Brain microvascular endothelial cell (primary cell): ENCODE data around the gene COL4A4.

ENCODE experiments used
- DNase-seq: peaks from one replicate; pipeline ENCODE4 v3.0.0-alpha.2; 2020
- H3K27ac ChIP-seq: fragments of 250-450 bp; sonication (Bioruptor Pico); 2 replicates; pipeline ENCODE4 v1.5.1; 2020; ENCODE audit warnings: mild to moderate bottlenecking, moderate library complexity
- H3K27me3 ChIP-seq: fragments of 250-450 bp; sonication (Bioruptor Pico); replicated peaks from 2 replicates; pipeline ENCODE4 v1.5.1; 2020; ENCODE audit warnings: mild to moderate bottlenecking
- H3K36me3 ChIP-seq: fragments of 250-450 bp; sonication (Bioruptor Pico); replicated peaks from 2 replicates; pipeline ENCODE4 v1.5.1; 2020; ENCODE audit warnings: mild to moderate bottlenecking
- H3K4me3 ChIP-seq: 2 replicates; pipeline ENCODE4 v1.5.1; 2011; ENCODE audit warnings: low read depth, mild to moderate bottlenecking, control low read depth, low read length, moderate library complexity
- CTCF ChIP-seq: IDR thresholded peaks from 2 replicates; pipeline ENCODE4 v1.5.1; 2011; ENCODE audit warnings: low read depth, mild to moderate bottlenecking, moderate library complexity, low read length, control low read depth, inconsistent platforms; ENCODE audit errors: missing control alignments
- in situ Hi-C: cut with HindIII; loops from 2 replicates; pipeline ENCODE4 v1.10.0; 2017; ENCODE audit warnings: low sequenced_read_pairs, low pct_ligation_motif_present

Gene COL4A4

DNA sequence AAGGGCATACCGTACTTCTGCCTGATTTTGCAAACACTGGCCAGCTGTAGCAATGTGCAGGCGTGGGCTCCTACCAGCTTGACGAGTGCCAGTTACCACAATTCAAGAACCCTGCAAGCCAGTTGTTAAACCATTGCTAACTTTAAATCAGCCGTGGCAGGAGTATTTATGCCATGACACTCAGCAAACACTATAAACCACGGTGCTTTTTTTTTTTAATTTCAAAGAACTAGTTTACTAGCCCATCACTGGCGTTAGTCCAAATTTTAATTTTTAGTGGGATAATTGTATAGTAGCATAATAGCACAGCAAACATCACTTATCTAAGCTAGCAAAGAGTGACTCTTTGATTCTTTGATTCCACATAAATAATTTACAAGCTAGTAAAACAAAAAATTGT, 111.1 kb downstream of the COL4A4 start:
- no peaks in the 10 kb centered on the region for H3K27me3 ChIP-seq
- no peak overlapping the region for H3K27ac ChIP-seq
- no peak for DNase-seq
- H3K36me3 ChIP-seq, result no peaks in the 10 kb centered on the region
- TF ChIP-seq CTCF, result no peak
- in situ Hi-C loops, result no loop called here
- no peak overlapping the region for H3K4me3 ChIP-seq

GRCh38 chr2:227043981-227044380, 120.0 kb downstream of the COL4A4 start:
- in situ Hi-C loops, result no loop called here
- no peaks in the 10 kb centered on the region for H3K27me3 ChIP-seq
- no peak for TF ChIP-seq CTCF
- H3K4me3 ChIP-seq, result no peak overlapping the region
- no peak for DNase-seq
- H3K36me3 ChIP-seq, result no peaks in the 10 kb centered on the region
- H3K27ac ChIP-seq, result no peak overlapping the region

DNA sequence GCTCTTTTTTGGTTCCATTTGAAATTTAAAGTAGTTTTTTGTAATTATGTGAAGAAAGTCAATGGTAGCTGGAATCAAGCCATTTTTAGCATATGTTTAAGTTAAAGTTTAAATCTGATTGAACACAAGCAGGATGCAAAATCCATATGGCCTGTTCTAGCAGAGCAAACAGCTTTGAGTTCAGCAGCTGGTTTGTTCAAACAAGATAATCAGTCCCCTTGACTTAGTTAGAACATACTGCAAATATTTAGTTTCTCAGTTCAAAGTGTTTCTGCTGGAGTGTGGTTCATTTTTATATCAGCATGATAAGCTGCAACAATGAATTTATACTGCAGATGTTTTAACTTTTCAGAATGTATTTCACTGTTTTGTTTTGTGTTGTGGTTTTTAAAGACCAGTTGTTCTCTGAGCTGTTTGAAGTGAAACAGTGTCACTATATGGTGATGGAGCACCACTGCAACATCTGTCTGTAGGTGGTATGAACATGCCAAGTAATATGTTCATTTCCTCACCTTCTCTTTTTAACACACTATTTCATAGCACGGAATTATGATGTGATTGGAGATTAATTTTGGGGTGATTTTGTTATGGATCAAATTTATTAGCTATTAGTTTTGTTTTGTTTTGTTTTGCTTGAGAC, 125.3 kb downstream of the COL4A4 start:
- no peaks in the 10 kb centered on the region for H3K36me3 ChIP-seq
- TF ChIP-seq CTCF, result no peak
- H3K4me3 ChIP-seq, result no peak overlapping the region
- H3K27me3 ChIP-seq, result no peaks in the 10 kb centered on the region
- no peak for DNase-seq
- H3K27ac ChIP-seq, result no peak overlapping the region
- in situ Hi-C loops, result no loop called here

DNA sequence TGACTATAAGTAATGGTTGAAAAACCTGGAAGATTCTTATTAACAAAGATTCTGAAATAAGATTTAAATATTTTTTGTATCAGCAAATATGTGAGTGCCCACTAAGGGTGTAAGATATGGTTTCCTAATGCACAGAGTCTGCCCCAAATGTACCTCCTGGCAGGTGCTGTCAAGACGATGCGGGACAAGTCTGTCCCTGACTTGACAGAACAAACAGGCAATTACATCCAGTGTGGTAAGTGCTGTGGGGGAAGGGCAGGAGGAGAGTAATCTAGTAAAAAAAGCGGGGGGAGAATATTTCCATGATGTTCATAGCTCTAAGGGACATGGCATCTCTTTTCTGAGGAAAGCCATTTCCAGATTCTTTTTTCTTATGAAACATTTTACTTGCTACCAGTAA, 127.5 kb downstream of the COL4A4 start:
- in situ Hi-C loops, result no loop called here
- no peak for DNase-seq
- TF ChIP-seq CTCF, result no peak
- Histone ChIP-seq H3K27ac (no peak overlapping the region), H3K27me3 (no peaks in the 10 kb centered on the region), H3K4me3 (no peak overlapping the region), H3K36me3 (no peaks in the 10 kb centered on the region)

DNA sequence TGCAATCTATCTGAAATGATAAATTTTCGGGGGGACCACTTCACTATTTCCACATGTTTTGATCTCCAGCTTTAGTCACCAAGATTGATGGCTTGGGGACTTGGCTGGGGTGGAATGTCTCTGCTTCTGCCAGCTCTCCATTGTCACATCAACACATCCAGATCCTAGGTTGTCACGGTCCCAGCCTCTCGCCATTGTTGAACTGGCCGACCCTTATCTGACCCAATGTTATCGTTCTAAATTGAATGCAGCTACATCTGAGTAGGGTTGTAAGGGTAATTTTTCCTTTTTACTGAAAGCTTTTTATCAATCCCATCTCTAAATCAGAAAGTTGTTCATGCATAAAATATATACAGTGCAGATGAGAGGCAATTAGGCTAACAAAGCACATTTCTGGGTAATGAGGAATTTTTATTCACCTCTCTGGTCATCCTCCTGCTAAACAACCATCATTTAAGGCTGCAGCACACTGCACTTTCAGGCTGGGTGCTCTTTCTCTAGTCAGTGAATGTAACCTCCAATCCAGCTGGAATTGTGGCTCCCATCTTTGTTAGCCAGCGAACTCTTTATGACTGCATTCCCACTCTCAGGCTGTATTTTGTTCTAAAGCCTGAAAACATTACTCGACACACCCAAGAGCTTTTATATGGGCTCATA, 128.2 kb downstream of the COL4A4 start:
- H3K36me3 ChIP-seq, result no peaks in the 10 kb centered on the region
- no peak overlapping the region for H3K27ac ChIP-seq
- in situ Hi-C loops, result no loop called here
- H3K4me3 ChIP-seq, result no peak overlapping the region
- no peak for DNase-seq
- TF ChIP-seq CTCF, result no peak
- H3K27me3 ChIP-seq, result no peaks in the 10 kb centered on the region

DNA sequence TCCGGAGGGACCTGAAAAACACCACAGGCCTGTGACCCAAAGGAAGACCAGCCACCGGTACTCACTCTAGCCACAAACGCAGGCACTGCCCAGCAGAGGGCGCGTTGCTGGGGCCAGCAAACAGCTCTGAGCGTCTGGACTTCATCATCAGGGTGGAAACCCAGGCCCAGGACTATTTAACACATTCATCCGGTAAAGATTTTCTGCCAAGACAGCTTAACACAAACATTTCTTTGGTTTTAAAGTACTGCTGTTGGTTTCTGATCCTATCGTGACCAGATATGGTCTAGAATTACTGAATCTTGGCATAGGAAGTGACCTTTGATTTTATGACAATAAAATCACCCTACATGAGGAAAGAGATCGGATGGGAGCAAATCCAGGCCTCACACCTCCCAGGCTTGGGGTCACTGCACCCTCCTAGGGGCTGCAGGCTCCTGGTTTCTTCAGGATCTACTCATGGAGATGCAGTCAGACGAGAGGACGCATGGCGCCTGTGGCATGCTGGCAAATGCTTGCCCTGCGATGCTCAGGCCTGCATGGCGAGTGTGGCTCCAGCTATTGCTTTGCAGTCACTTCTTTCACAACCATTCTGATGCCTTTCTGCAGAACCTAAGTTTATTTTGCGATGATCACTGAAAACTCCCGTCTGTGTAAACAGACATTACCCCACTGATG, 130.4 kb downstream of the COL4A4 start:
- H3K4me3 ChIP-seq, result no peak overlapping the region
- in situ Hi-C loops, result no loop called here
- H3K27ac ChIP-seq, result no peak overlapping the region
- no peaks in the 10 kb centered on the region for H3K36me3 ChIP-seq
- peak; percentile 24 for DNase-seq
- H3K27me3 ChIP-seq, result no peaks in the 10 kb centered on the region
- TF ChIP-seq CTCF, result peak; percentile 92
